Activated CD4-positive, alpha-beta T cell treated with anti-CD3 and anti-CD28 coated beads, Interleukin-10, Interleukin-2, amounts not matched to agents 100 ng/mL and 50 ng/mL, durations not matched to agents 16 hours and 8 hours (primary cell): Measurements from ENCODE around the gene TCF12.

Experiments
- DNase-seq: peaks from one replicate; pipeline ENCODE4 v3.0.0-alpha.2; 2020

TCF12 gene

DNA sequence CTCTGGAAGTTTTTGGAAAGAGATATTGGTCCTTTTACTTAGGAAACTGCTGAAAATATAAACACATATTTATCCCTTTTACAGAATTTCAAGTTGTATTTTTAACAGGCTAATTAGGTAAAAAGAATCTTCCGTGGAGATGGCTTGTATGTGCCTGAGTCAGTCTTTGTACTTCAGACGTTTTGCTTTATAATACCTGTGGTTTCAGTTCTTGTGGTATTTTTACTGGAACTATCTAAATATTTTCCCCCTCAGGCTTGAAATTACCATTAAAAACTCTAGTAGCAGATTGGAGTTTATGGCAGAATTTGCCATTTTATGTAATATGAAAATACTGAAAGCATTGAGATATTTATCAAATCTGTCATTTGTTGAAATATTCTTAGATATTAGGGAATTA, 306.2 kb downstream of the TCF12 start:
- DNase-seq, result no peak

DNA sequence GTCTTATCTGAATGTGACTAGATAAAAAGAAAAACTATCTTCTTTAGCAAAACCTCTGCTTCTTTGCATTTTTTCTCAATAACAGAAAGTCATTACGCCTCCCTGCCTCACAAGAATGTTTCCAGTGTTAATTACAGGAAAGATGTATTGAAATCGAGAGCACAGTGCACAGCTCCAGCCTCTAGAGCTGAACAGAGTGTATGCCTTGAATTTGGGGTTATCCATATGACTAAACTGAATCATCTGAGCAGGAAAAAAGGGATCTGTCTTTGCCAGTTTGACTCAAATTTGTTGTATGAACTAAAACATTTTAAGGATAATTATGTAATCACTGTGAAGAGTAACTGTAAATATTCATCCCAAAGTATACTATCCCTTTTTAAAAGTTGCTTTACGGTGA, 308.7 kb downstream of the TCF12 start:
- DNase-seq, result no peak

- no peak for DNase-seq
Measured at GRCh38 chr15:57227899-57228298, 309.5 kb downstream of the TCF12 start.

GRCh38 chr15:57228395-57228794, 310.0 kb downstream of the TCF12 start:
- DNase-seq, result no peak

DNA sequence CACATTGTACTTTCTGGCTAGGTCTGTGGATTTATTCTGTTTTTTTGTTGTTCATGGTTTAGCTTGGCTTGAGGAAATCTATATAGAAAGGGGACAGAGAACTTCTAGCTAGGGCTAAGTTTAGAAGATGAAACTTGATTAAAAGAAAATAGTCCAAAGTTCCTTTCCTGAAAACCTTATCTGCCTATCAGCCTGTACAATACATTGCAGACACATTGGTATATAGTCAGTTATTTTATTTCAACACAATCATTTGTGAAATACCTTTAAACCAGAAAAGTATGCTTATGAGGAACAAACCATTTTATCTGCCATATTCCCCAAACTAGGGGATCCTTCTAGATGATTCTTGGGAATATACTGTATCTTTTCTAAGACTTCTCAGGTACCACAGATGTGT, 310.6 kb downstream of the TCF12 start:
- no peak for DNase-seq

DNA sequence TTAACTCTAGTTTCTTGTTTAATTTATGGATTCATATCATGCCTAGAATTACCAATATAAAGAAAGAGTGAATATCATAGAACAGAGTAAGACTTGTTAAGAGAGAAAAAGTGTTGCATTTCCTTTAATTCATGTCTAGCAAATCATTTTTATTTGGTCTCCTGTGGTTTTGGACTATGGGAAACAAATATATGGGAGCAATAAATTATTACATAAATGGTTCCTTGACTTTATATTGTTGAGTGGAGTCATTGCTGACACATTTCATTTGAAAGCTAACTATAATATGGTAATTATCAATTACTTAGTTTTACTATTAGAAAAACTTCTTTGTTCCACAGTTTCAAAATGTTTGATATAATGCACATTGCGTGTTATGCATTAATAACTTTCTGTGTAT, 313.1 kb downstream of the TCF12 start:
- DNase-seq, result no peak

DNA sequence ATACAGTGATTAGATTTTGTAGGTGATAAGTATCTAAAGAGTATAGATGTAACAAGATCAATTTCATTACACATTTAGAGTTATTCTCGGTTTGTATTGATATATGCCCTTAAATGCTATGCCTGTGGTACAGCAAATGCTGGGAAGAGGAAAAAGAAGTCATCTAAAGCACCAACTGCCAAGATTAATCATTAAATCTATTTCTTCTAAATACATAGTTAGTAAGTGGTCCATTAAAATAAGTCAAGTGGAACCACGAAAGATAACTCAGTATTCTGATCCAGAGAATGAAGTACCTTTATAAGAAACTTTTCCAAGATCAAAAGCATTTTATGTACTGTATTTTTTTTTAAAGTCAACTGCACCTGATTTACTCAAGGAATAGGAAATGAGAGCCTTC, 315.7 kb downstream of the TCF12 start:
- no peak for DNase-seq

DNA sequence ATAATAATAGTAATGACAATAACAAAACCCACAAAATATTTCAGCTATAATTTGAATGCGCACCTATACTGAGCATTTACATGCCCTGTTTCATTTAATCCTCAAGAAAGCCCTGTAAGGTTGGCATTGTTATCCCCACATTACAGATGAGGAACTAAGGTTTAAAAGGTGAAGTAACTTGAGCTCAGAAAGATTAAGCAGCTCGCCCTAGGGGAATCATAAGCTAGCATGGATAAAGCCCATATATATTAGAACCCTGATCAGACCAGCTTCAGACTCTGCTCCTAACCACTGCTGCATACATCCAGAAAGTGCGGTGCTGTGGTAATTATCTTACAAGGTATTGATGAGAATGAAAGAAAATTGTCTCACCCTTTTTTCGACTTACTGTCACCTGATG, 316.7 kb downstream of the TCF12 start:
- DNase-seq, result no peak

- no peak for DNase-seq
Measured at GRCh38 chr15:57235873-57236272, 317.4 kb downstream of the TCF12 start.

GRCh38 chr15:57236561-57237300, 318.3 kb downstream of the TCF12 start:
- no peak for DNase-seq

DNA sequence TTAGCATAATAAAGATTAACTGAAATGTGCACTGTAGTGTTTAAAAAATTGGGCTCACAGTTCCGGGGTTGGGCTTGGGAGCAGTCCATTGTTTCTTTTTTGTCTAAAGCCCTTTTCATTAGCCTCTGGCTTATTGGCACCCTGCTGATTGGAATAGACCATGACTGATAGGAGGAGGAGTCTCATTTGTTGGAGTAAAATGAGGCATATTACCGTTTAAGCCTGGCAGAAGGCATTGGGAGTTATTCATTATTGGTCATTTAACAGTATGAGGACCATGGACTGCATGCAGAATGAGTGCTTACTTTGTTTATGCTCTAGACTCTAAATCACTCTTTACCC, 318.8 kb downstream of the TCF12 start:
- DNase-seq, result no peak

DNA sequence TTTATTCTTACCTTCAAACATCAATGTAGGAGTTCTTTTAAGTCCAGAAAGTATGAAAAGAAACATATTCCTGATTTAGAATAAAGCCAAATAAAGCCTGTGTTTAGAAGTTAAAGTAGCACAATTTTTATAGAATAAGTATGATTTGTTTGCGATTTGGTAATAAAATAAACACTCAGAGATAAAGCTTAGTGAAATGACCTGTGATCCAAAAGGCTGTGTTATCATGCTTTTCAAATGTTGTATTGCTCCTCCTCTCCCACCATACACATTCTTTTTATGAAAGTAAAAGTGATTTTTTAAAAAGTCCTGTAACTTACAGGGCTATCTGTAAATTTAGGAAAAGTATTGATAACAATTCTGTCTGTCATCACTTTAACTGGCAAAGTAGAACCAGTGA, 319.2 kb downstream of the TCF12 start:
- no peak for DNase-seq

DNA sequence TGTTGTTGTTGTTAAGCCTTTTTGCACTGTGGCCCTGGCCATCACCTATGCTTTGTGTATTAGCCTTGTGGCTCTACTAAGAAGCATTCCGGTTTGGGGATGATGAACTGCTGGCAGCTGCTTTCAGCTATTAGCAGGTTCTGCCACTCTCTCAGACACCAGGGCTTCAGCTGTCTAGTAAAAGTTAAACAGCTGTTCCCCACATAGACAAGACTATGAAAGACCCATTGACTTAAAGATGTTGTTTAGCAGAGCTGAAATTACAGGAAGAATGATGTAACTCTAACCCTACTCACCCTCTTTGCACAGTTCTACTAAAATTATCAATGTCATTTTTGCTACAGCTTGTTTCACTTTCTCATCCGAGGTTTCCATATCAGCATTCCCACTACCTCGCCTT, 326.7 kb downstream of the TCF12 start:
- DNase-seq, result no peak

- DNase-seq, result no peak
Measured at GRCh38 chr15:57245714-57246113, 327.3 kb downstream of the TCF12 start.

GRCh38 chr15:57248074-57248473, 329.6 kb downstream of the TCF12 start:
- DNase-seq, result no peak

GRCh38 chr15:57251308-57251707, 332.9 kb downstream of the TCF12 start:
- no peak for DNase-seq

- no peak for DNase-seq
Measured at GRCh38 chr15:57251941-57252340, 333.5 kb downstream of the TCF12 start.

GRCh38 chr15:57253082-57253481, 334.6 kb downstream of the TCF12 start:
- DNase-seq, result no peak

DNA sequence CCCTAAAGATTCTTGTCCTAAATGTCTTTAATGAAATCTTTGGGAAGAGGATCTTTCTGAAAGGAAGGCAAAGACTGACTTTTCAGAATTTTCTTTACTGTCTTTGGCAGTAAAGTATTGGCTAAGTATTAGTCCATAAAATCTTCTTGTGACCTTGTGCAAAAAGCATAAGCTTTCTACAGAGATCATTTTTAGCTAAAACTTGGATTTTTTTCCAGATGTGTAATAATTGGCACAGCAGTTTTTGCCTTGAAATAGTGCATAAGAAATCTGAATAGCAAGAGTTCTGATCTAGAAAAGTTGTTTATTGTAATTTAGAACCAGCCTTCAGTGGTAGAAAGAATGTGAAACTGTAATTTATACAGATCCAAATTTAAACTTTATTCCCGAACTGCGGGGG, 335.1 kb downstream of the TCF12 start:
- DNase-seq, result no peak

GRCh38 chr15:57255751-57256341, 337.4 kb downstream of the TCF12 start:
- DNase-seq, result no peak

GRCh38 chr15:57256939-57257338, 338.5 kb downstream of the TCF12 start:
- DNase-seq, result no peak

DNA sequence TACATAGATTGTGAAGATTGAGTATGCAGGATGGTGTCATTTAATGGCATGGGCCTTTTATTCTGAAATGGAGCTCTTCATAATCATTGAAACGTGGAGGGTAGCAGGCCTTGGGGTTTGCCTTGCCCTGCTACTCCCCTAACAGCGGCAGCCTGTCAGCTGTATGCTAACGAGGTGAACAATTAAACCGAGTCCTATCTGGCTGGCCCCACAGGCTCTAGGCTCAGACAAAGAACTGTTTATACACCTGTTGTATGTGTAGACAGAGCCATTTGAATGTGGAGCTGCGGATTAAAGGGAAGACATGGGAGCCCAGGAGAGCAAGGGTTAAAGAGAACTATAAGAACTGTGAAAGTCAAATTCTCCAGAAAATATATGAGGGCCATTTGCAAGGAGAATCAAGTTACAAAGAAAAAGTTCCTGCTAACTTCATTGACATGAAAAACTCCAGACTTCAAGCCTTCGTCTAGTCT, 341.2 kb downstream of the TCF12 start:
- no peak for DNase-seq

- no peak for DNase-seq
Measured at GRCh38 chr15:57263520-57263919, 345.1 kb downstream of the TCF12 start.

GRCh38 chr15:57272771-57273357, 354.4 kb downstream of the TCF12 start:
- no peak for DNase-seq

DNA sequence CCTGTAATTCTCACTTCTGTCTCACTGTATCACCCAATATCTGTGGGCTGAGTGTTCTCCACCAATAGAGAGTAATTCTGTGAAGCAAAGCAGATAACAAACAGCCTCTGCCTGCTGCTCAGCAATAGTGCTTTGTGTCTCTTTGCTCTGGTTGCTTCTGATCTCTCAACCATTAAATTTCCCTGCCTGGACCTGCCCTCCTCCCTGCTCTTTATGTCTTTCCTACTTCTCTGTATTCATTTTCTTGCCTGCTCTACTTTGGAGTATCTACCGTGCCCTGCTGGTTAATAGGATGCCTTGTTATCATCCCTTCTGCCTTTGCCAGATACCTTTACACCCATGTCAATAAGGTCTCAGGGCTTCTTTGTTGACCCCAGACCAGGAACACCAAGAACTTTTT, 355.0 kb downstream of the TCF12 start:
- DNase-seq, result no peak
